K562 (cell line): ENCODE data around the gene ETV2. TPM values are rescaled to one million over a fixed set of nuclear protein-coding genes. Genes with fewer than 3 reads are reported as not detected.
A peak's percentile ranks its signal among the peaks of the same experiment; 100 is the strongest.

Experiments used
- ATAC-seq: fragments of 200-7000 bp; cut with Tn5 transposase; 3 replicates; pipeline ENCODE4 v1.9.1; 2020; ENCODE audit warnings: moderate library complexity
- BruUV-seq: library from RNA; stranded (reverse); fragments of 400-500 nt; replicated peaks from 2 replicates; lab custom pipeline; 2021; lab: Mats Ljungman, UMichigan
- CTCF ChIA-PET: fragments of 300-600 bp; formaldehyde crosslinking; extraction: SDS; loops from one replicate; lab custom pipeline; 2021; ENCODE audit warnings: low intra/inter-chr PET ratio; lab: Yijun Ruan, JAX
- POLR2A ChIA-PET: fragments of 300-600, 350-650 bp; sonication (Branson Sonifier 250); formaldehyde crosslinking; extraction: SDS; loops from one replicate; lab custom pipeline; 2021; ENCODE audit warnings: antibody characterized with exemption, inconsistent platforms; lab: Yijun Ruan, JAX
- DNase-seq, 4 experiments: peaks; one replicate each; pipeline versions ENCODE4 v3.0.0 to v3.0.0-alpha.2; 2011 to 2018; ENCODE audit warnings: low spot score in 3 of 4, mixed read lengths in 3 of 4; ENCODE audit errors: extremely low read depth in 1 of 4
- FAIRE-seq: peaks from 2 replicates; lab custom pipeline; 2011; peaks lifted over from hg19 to GRCh38; lab: Jason Lieb, UNC
- H2AFZ ChIP-seq: 2 replicates; pipeline ENCODE4 v1.6.0; 2011; ENCODE audit warnings: low read depth, low read length, control low read depth, inconsistent platforms
- H3K27ac ChIP-seq: fragments of 200-600 bp; 3 replicates; pipeline ENCODE4 v1.8.0; 2011; ENCODE audit warnings: low read depth, mild to moderate bottlenecking, control low read depth, inconsistent platforms, low read length, moderate library complexity, mixed read lengths; ENCODE audit errors: extremely low read depth
- H3K27me3 ChIP-seq, 2 experiments: fragments of 300-600 bp in 1 of 2; 2 replicates in 1 of 2; 3 replicates in 1 of 2; pipeline versions ENCODE4 v1.6.0 to v1.8.0; 2011; ENCODE audit warnings: inconsistent platforms in 2 of 2, low read length in 2 of 2, mild to moderate bottlenecking in 1 of 2, mixed read lengths in 1 of 2, moderate library complexity in 1 of 2; ENCODE audit not compliant: control insufficient read depth in 2 of 2, insufficient read depth in 2 of 2
- H3K36me3 ChIP-seq: fragments of 300-600 bp; 3 replicates; pipeline ENCODE4 v1.8.0; 2011; ENCODE audit warnings: mild to moderate bottlenecking, low read length, inconsistent platforms; ENCODE audit not compliant: control insufficient read depth, insufficient read depth
- H3K4me1 ChIP-seq, 2 experiments: fragments of 200-600 bp in 1 of 2; replicated peaks in 1 of 2; 2 replicates in 1 of 2; 3 replicates in 1 of 2; pipeline versions ENCODE4 v1.5.1 to v1.8.0; 2011; ENCODE audit warnings: inconsistent platforms in 2 of 2, low read length in 2 of 2, mild to moderate bottlenecking in 1 of 2, mixed read lengths in 1 of 2, moderate library complexity in 1 of 2; ENCODE audit not compliant: control insufficient read depth in 2 of 2, insufficient read depth in 2 of 2
- H3K4me2 ChIP-seq: 2 replicates; pipeline ENCODE4 v1.6.1; 2011; ENCODE audit warnings: low read length, control low read depth, inconsistent platforms, mixed read lengths; ENCODE audit not compliant: insufficient read depth
- H3K4me3 ChIP-seq: fragments of 200-600 bp; sonication (generic), shearing (Covaris generic); 2 replicates; pipeline ENCODE4 v1.5.1; 2016; ENCODE audit warnings: control low read depth, inconsistent platforms
- H3K79me2 ChIP-seq: fragments of 200-600 bp; 3 replicates; pipeline ENCODE4 v1.8.0; 2011; ENCODE audit warnings: low read length, inconsistent platforms; ENCODE audit not compliant: control insufficient read depth, insufficient read depth
- H3K9ac ChIP-seq, 2 experiments: 2 replicates each; pipeline versions ENCODE4 v1.6.0 to v1.6.1; 2011; ENCODE audit warnings: low read depth in 2 of 2, low read length in 2 of 2, control low read depth in 1 of 2, inconsistent platforms in 1 of 2, mild to moderate bottlenecking in 1 of 2, mixed read lengths in 1 of 2; ENCODE audit not compliant: insufficient read depth in 1 of 2
- H3K9me1 ChIP-seq: one replicate; pipeline ENCODE4 v1.6.0; 2011; ENCODE audit warnings: inconsistent platforms, mild to moderate bottlenecking, low read length, moderate library complexity; ENCODE audit not compliant: control insufficient read depth, insufficient read depth
- H3K9me3 ChIP-seq: replicated peaks from 2 replicates; pipeline ENCODE4 v1.5.1; 2011; ENCODE audit warnings: low read depth, low read length, inconsistent platforms; ENCODE audit not compliant: control insufficient read depth, insufficient read depth
- H4K20me1 ChIP-seq: replicated peaks from 2 replicates; pipeline ENCODE4 v1.6.1; 2011; ENCODE audit warnings: low read length, inconsistent platforms, mixed read lengths; ENCODE audit not compliant: control insufficient read depth, insufficient read depth
- ARNT ChIP-seq, 2 experiments: fragments of 450-650 bp; IDR thresholded peaks; 2 replicates each; pipeline ENCODE4 v1.6.1; 2016; ENCODE audit warnings: mild to moderate bottlenecking in 1 of 2
- CBX1 ChIP-seq: sonication (generic); IDR thresholded peaks from 2 replicates; pipeline ENCODE4 v1.6.1; 2016; ENCODE audit warnings: antibody characterized with exemption, low read depth, mild to moderate bottlenecking
- CHD1 ChIP-seq: fragments of 200-600 bp; sonication (generic); IDR thresholded peaks from one replicate; pipeline ENCODE4 v1.6.1; 2012; ENCODE audit warnings: mild to moderate bottlenecking, moderate library complexity, low read length, inconsistent platforms
- GMEB1 ChIP-seq: fragments of 250-450 bp; sonication (Bioruptor Pico); IDR thresholded peaks from 2 replicates; pipeline ENCODE4 v1.4.0; 2020; ENCODE audit warnings: mild to moderate bottlenecking
- HDGF ChIP-seq: fragments of 450-650 bp; IDR thresholded peaks from 2 replicates; pipeline ENCODE4 v1.6.1; 2016
- MAZ ChIP-seq, 2 experiments: fragments of 450-650 bp in 1 of 2; sonication (generic) in 1 of 2; formaldehyde crosslinking; IDR thresholded peaks in 1 of 2; conservative IDR thresholded peaks in 1 of 2; 2 replicates each; pipeline versions ENCODE4 v1.4.0 to v1.5.0; 2020; ENCODE audit warnings: mild to moderate bottlenecking in 1 of 2, missing genetic modification reagents in 1 of 2
- OTX1 ChIP-seq: fragments of 450-650 bp; formaldehyde crosslinking; IDR thresholded peaks from 2 replicates; pipeline ENCODE4 v1.4.0; 2022; ENCODE audit warnings: mild to moderate bottlenecking
- PHF8 ChIP-seq: fragments of 200-600 bp; sonication (generic); IDR thresholded peaks from 2 replicates; pipeline ENCODE4 v1.6.1; 2012; ENCODE audit warnings: mixed run types, mild to moderate bottlenecking, inconsistent platforms, low read length, moderate library complexity, borderline replicate concordance
- SMC3 ChIP-seq: conservative IDR thresholded peaks from 2 replicates; pipeline ENCODE4 v1.6.1; 2011; ENCODE audit warnings: low read depth, low read length, improper control_type of control experiment; ENCODE audit not compliant: insufficient read depth
- SOX6 ChIP-seq: fragments of 450-650 bp; IDR thresholded peaks from 2 replicates; pipeline ENCODE4 v1.6.1; 2014; ENCODE audit warnings: mild to moderate bottlenecking
- TGIF2 ChIP-seq: sonication (generic); formaldehyde crosslinking; IDR thresholded peaks from 2 replicates; pipeline ENCODE4 v1.8.1; 2022; ENCODE audit warnings: mild to moderate bottlenecking, missing genetic modification reagents, moderate library complexity
- ZNF75A ChIP-seq: fragments of 450-650 bp; formaldehyde crosslinking; IDR thresholded peaks from 2 replicates; pipeline ENCODE4 v1.4.0; 2020; ENCODE audit warnings: mild to moderate bottlenecking
- WGBS: fragments of 100-300 bp; shearing (Covaris generic); methylation state at CpG from one replicate; pipeline ENCODE4 v1.1.6; 2016; ENCODE audit warnings: low coverage, mixed read lengths; ENCODE audit not compliant: insufficient coverage; ENCODE audit errors: missing lambda C conversion rate; 5-methylcytosine and 5-hydroxymethylcytosine counted together
- in situ Hi-C: fragments of 300-500 bp; cut with MboI; formaldehyde crosslinking; loops from 4 replicates; pipeline ENCODE4 v1.15.0; 2018; ENCODE audit warnings: inconsistent platforms, mixed read lengths
- intact Hi-C: fragments of 100-400 bp; cut with micrococcal nuclease; formaldehyde crosslinking; loops from 2 replicates; pipeline ENCODE4 v1.14.2; 2022
- polyA plus RNA-seq, 8 experiments: library from polyadenylated mRNA; depleted of rRNA in 4 of 8; stranded (reverse) in 5 of 8; unstranded in 3 of 8; fragments of >200 nt; fragmentation: Nextera tagmentation in 2 of 8; fragmentation: Illumina TruSeq in 1 of 8; extraction: Ambion mirVana in 2 of 8; extraction: Trizol in 1 of 8; gene quantifications; 2 replicates each; pipeline versions ENCODE4 v1.2.1 to v1.2.3, GENCODE V29; 2011 to 2014; ENCODE audit warnings: inconsistent platforms in 1 of 8, missing spikeins in 1 of 8
- total RNA-seq, 7 experiments: library from RNA; depleted of rRNA in 6 of 7; stranded (reverse); fragments of >200 nt in 6 of 7; fragmentation: Illumina TruSeq in 2 of 7; extraction: Trizol in 2 of 7; gene quantifications; 2 replicates each; pipeline versions ENCODE4 v1.2.1 to v1.2.3, GENCODE V29; 2011 to 2021; ENCODE audit warnings: low replicate concordance in 1 of 7

Gene ETV2
- total and polyA plus RNA-seq, 9 of the 15 experiments (the other 6 are each of a cell fraction or from before 2014, with no cell fraction given), result 0.11 to 3.7 (median 0.55) TPM

GRCh38 chr19:35628264-35628564 is 13.3 kb upstream of the ETV2 start:
- no peaks in the 10 kb centered on the region for H3K9me3 ChIP-seq
- TF ChIP-seq CHD1 (peak; percentile 52), PHF8 (no peak)
- in situ Hi-C loops (no loop called here), intact Hi-C loops (no loop called here)
- no peak for DNase-seq
- H3K27ac ChIP-seq, result peak overlapping the region; percentile 70
- H3K36me3 ChIP-seq, result peaks cover 31% of the 10 kb centered on the region; the same call in 2 of the 3 replicates
- H3K27me3 ChIP-seq, result no peaks in the 10 kb centered on the region
- H3K4me2 ChIP-seq, result peak overlapping the region; percentile 99
- no peak for ATAC-seq
- H4K20me1 ChIP-seq, result no peaks in the 10 kb centered on the region
- WGBS, result 32% methylated on average over 9 of the region's 9 CpGs
- peak overlapping the region; percentile 93 to 99 for H3K9ac ChIP-seq
- ChIA-PET POLR2A (interaction anchor here (0.6 kb wide), 1 partner anchor 20 kb away, joined by 3 read pairs; no protein-coding TSS in a partner anchor), CTCF (no interaction called here)
- H2AFZ ChIP-seq, result peak overlapping the region; percentile 66
- TSS peak; percentile 98 for BruUV-seq
- H3K79me2 ChIP-seq, result peaks cover 10% of the 10 kb centered on the region
- peak overlapping the region; percentile 100 for H3K4me3 ChIP-seq
- H3K9me1 ChIP-seq, result no peaks in the 10 kb centered on the region
- H3K4me1 ChIP-seq, result peaks cover 4 to 20% of the 10 kb centered on the region in 2 experiments; a peak in 3 of 5 replicates
- FAIRE-seq, result no peak

- DNase-seq (peak; percentile 97 to 99 (median 98)), ATAC-seq (peak; percentile 100), FAIRE-seq (peak; percentile 100)
- Histone ChIP-seq H3K4me2 (peak within 1 kb of the TSS; percentile 99), H3K4me1 (peaks cover 4 to 20% of the 10 kb centered on the region in 2 experiments; a peak in 3 of 5 replicates), H3K27ac (peak within 1 kb of the TSS; percentile 70), H3K27me3 (no peaks in the 10 kb centered on the region), H4K20me1 (no peaks in the 10 kb centered on the region), H3K9me3 (no peaks in the 10 kb centered on the region), H2AFZ (peak within 1 kb of the TSS; percentile 86), H3K79me2 (peaks cover 10% of the 10 kb centered on the region), H3K9ac (peak within 1 kb of the TSS; percentile 93 to 99), H3K9me1 (no peaks in the 10 kb centered on the region), H3K4me3 (peak within 1 kb of the TSS; percentile 100), H3K36me3 (peaks cover 36% of the 10 kb centered on the region; the same call in 2 of the 3 replicates)
- WGBS, result under 1% methylated on average over 42 of the region's 56 CpGs
- POLR2A ChIA-PET, result interaction anchor here (0.6 to 1.0 kb wide), 2 partner anchors 20 to 28 kb away, joined by 3 read pairs; no protein-coding TSS in a partner anchor
- intact Hi-C loops, result no loop called here
- no TSS peak for BruUV-seq
- CTCF ChIA-PET, result no interaction called here
- in situ Hi-C loops, result no loop called here
- no peak for TF ChIP-seq SMC3
- TF ChIP-seq TGIF2 (CRISPR knock-in tag), result no peak
- TF ChIP-seq GMEB1 (CRISPR knock-in tag), result peak; percentile 67
- TF ChIP-seq CBX1, result no peak
- no peak for TF ChIP-seq ZNF75A (CRISPR knock-in tag)
- peak; percentile 47 to 76 for TF ChIP-seq MAZ (CRISPR knock-in tag; conservative IDR thresholded peaks at IDR 0.05 in 1 of 2, IDR thresholded peaks at IDR 0.05 in 1 of 2)
- TF ChIP-seq OTX1, result peak; percentile 77; the same call in 1 of the 2 replicates
- TF ChIP-seq ARNT (IDR thresholded peaks at IDR 0.05), result no peak; a peak in 1 of 4 replicates
- TF ChIP-seq SOX6, result no peak
- no peak for TF ChIP-seq HDGF
Observed at GRCh38 chr19:35628565-35629331, 12.8 kb upstream of the ETV2 start, which contains the start of gene RBM42. RBM42 (plus strand) TSS chr19:35629036; CDS start chr19:35629154, 118 bp downstream.
